LNCaP clone FGC (cell line): ENCODE results near the gene ZNF566.

Source experiments
- DNase-seq: peaks from one replicate; pipeline ENCODE4 v3.0.0-alpha.2; 2011; ENCODE audit warnings: low read depth
- H3K4me3 ChIP-seq: 2 replicates; pipeline ENCODE4 v1.5.1; 2011; ENCODE audit warnings: mild to moderate bottlenecking, low read depth, low read length, control low read depth
- CTCF ChIP-seq: IDR thresholded peaks from 2 replicates; pipeline ENCODE4 v1.5.1; 2012; ENCODE audit warnings: mild to moderate bottlenecking; ENCODE audit not compliant: control insufficient read depth, insufficient read depth; ENCODE audit errors: extremely low read depth

ZNF566 gene

GRCh38 chr19:36489118-36489919 is at the start of gene ZNF566:
ZNF566 (minus strand) TSS chr19:36489561; CDS start chr19:36476557, 13,004 bp downstream.
- TF ChIP-seq CTCF, result no peak
- peak; percentile 95 for DNase-seq
- peak within 1 kb of the TSS; percentile 83 for H3K4me3 ChIP-seq

- peak overlapping the region; percentile 99 for H3K4me3 ChIP-seq
- DNase-seq, result no peak
- TF ChIP-seq CTCF, result no peak
Observed at GRCh38 chr19:36528921-36529518, 39.7 kb upstream of the ZNF566 start.

GRCh38 chr19:36528194-36528920 is 39.0 kb upstream of the ZNF566 start, which contains the start of gene ZNF260:
ZNF260 (minus strand) TSS chr19:36528271; CDS start chr19:36515238, 13,033 bp downstream.
- H3K4me3 ChIP-seq, result peak within 1 kb of the TSS; percentile 99
- no peak for TF ChIP-seq CTCF
- peak; percentile 97 for DNase-seq

- DNase-seq, result no peak
- H3K4me3 ChIP-seq, result peak overlapping the region; percentile 99
- no peak for TF ChIP-seq CTCF
Observed at GRCh38 chr19:36527873-36528193, 38.5 kb upstream of the ZNF566 start.

- peak overlapping the region; percentile 99 for H3K4me3 ChIP-seq
- DNase-seq, result no peak
- no peak for TF ChIP-seq CTCF
Observed at GRCh38 chr19:36527341-36527740, 38.0 kb upstream of the ZNF566 start.

- H3K4me3 ChIP-seq, result peak overlapping the region; percentile 99
- DNase-seq, result no peak
Observed at GRCh38 chr19:36526581-36526980, 37.2 kb upstream of the ZNF566 start.

More at GRCh38 chr19:36526581-36526980, 37.2 kb upstream of the ZNF566 start:
- no peak for TF ChIP-seq CTCF
